Measurements from ENCODE around the gene SH3PXD2A.
A peak's percentile ranks its signal among the peaks of the same experiment; 100 is the strongest.
"Not testable (repeated sequence)": the region's sequence is repeated elsewhere in the genome, so short reads cannot be mapped to it uniquely, and the experiment has no call there.

Gene SH3PXD2A

DNA sequence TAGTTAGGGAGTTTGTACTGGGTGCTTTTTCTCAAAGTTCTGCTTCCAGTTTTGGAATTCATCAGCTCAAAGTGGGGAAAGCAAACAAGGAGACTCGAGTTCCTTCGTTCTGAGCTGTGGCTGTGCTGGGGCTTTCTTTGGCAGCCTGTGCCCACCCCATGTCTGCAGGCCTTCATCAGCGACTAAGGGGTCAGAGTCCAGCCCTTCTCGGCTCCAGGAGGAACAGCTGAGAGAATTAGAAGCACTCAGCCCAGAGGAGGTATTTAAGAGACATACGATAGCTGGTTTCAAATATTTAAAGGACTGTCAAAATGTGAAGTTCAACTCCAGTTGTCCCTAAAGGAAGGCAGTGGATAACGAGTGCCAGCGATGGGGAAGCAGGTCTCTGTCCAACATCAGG lies 41.3 kb downstream of the SH3PXD2A start:
- Histone ChIP-seq H3K9ac (ENCODE audit: low read length) (no peak overlapping the region), H3K79me2 (ENCODE audit: control insufficient read depth, insufficient read depth, low read length, poor library complexity) (no peaks in the 10 kb centered on the region), H3K9me3 (ENCODE audit: insufficient read depth, low read depth, low read length) (peaks cover 2% of the 10 kb centered on the region), H4K8ac (ENCODE audit: low read depth, low read length) (no peak overlapping the region), H3K23ac (ENCODE audit: low read length) (no peak overlapping the region), H2BK120ac (ENCODE audit: insufficient read depth, low read length, poor library complexity) (no peak overlapping the region), H3K79me1 (ENCODE audit: low read length) (no peaks in the 10 kb centered on the region), H3K27me3 (ENCODE audit: insufficient read depth, low read length) (no peaks in the 10 kb centered on the region), H3K4me3 (ENCODE audit: low read depth, low read length) (no peak overlapping the region), H3K4me1 (ENCODE audit: control insufficient read depth in 1 of 2, insufficient read depth in 2 of 2, low read length in 2 of 2) (peaks cover 0 to 2% of the 10 kb centered on the region in 2 experiments), H4K12ac (ENCODE audit: low read depth, low read length) (no peak overlapping the region), H2BK5ac (ENCODE audit: low read depth, low read length, poor library complexity) (no peak overlapping the region), H3K18ac (ENCODE audit: low read length) (no peak overlapping the region), H2AK5ac (ENCODE audit: low read length) (no peak overlapping the region), H3K4ac (ENCODE audit: low read depth, low read length) (no peak overlapping the region), H3K36me3 (ENCODE audit: control insufficient read depth in 1 of 2, insufficient read depth in 2 of 2, low read length in 2 of 2) (peaks cover 0 to 2% of the 10 kb centered on the region in 2 experiments), H3K4me2 (ENCODE audit: low read length) (no peak overlapping the region), H4K91ac (ENCODE audit: low read depth, low read length) (no peak overlapping the region), H2AFZ (ENCODE audit: insufficient read depth, low read length, poor library complexity) (no peak overlapping the region), H2BK12ac (ENCODE audit: low read length) (no peak overlapping the region), H3K14ac (ENCODE audit: low read length) (no peak overlapping the region), H3K27ac (ENCODE audit: low read depth, low read length) (no peak overlapping the region)
- no CpG with 5 or more reads among the region's 7 CpGs for WGBS (ENCODE audit: extremely low coverage, insufficient coverage, insufficient read length)
- DNase-seq: no peak

DNA sequence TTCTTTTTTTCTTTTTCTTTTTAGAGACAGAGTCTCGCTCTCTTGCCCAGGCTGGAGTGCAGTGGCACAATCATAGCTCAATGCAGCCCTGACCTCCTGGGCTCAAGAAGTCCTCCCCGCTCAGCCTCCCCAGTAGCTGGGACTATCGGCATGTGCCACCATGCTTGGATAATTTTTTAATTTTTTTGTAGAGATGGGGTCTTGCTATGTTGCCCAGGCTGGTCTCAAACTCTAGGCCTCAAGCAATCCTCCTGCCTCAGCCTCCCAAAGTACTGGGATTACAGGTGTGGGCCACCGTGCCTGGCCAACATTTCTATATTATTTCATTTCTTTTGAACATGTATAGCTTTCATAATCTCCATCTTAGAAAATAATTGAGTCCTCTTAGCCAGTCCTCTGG lies 42.1 kb downstream of the SH3PXD2A start:
- H3K4ac ChIP-seq (ENCODE audit: low read depth, low read length); DNase-seq; H3K4me3 ChIP-seq (ENCODE audit: low read depth, low read length); H4K91ac ChIP-seq (ENCODE audit: low read depth, low read length); H2AK5ac ChIP-seq (ENCODE audit: low read length); H3K27me3 ChIP-seq (ENCODE audit: insufficient read depth, low read length); H2BK5ac ChIP-seq (ENCODE audit: low read depth, low read length, poor library complexity); H3K9ac ChIP-seq (ENCODE audit: low read length); H2BK12ac ChIP-seq (ENCODE audit: low read length); H3K23ac ChIP-seq (ENCODE audit: low read length); H3K4me2 ChIP-seq (ENCODE audit: low read length); H4K8ac ChIP-seq (ENCODE audit: low read depth, low read length); H4K12ac ChIP-seq (ENCODE audit: low read depth, low read length); H3K27ac ChIP-seq (ENCODE audit: low read depth, low read length); H3K18ac ChIP-seq (ENCODE audit: low read length); H3K14ac ChIP-seq (ENCODE audit: low read length); H3K4me1 ChIP-seq (ENCODE audit: control insufficient read depth in 1 of 2, insufficient read depth in 2 of 2, low read length in 2 of 2); H3K9me3 ChIP-seq (ENCODE audit: insufficient read depth, low read depth, low read length); H2AFZ ChIP-seq (ENCODE audit: insufficient read depth, low read length, poor library complexity); H2BK120ac ChIP-seq (ENCODE audit: insufficient read depth, low read length, poor library complexity); H3K36me3 ChIP-seq (ENCODE audit: control insufficient read depth in 1 of 2, insufficient read depth in 2 of 2, low read length in 2 of 2); H3K79me1 ChIP-seq (ENCODE audit: low read length); H3K79me2 ChIP-seq (ENCODE audit: control insufficient read depth, insufficient read depth, low read length, poor library complexity): not testable (repeated sequence)
- WGBS (ENCODE audit: extremely low coverage, insufficient coverage, insufficient read length): no CpG with 5 or more reads among the region's 4 CpGs

DNA sequence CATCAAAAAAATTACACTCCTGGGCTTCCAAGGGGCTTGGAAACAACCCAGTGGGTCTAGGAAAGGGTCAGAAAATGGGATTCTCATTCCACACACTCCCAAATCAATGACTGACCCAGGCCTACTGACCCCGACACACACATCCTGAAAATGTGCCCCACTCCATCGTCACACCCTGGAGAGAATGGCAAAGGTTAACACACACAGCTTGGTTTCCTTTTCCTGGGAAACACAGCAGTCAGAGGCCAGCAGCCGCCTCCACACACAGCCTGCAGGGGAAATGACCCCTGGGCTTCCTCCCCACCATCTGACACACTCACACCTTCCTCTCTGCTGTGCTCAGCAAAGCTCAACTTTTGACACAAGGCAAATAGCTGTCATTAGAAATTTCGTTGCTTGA lies 42.9 kb downstream of the SH3PXD2A start:
- Histone ChIP-seq H3K4me2 (ENCODE audit: low read length) (no peak overlapping the region), H2BK5ac (ENCODE audit: low read depth, low read length, poor library complexity) (no peak overlapping the region), H2BK120ac (ENCODE audit: insufficient read depth, low read length, poor library complexity) (no peak overlapping the region), H2AFZ (ENCODE audit: insufficient read depth, low read length, poor library complexity) (peak overlapping the region; percentile 30), H4K8ac (ENCODE audit: low read depth, low read length) (no peak overlapping the region), H3K79me2 (ENCODE audit: control insufficient read depth, insufficient read depth, low read length, poor library complexity) (no peaks in the 10 kb centered on the region), H3K79me1 (ENCODE audit: low read length) (no peaks in the 10 kb centered on the region), H3K4ac (ENCODE audit: low read depth, low read length) (no peak overlapping the region), H4K91ac (ENCODE audit: low read depth, low read length) (no peak overlapping the region), H3K36me3 (ENCODE audit: control insufficient read depth in 1 of 2, insufficient read depth in 2 of 2, low read length in 2 of 2) (peaks cover 0 to 2% of the 10 kb centered on the region in 2 experiments), H3K4me1 (ENCODE audit: control insufficient read depth in 1 of 2, insufficient read depth in 2 of 2, low read length in 2 of 2) (peaks cover 0 to 4% of the 10 kb centered on the region in 2 experiments), H4K12ac (ENCODE audit: low read depth, low read length) (no peak overlapping the region), H3K27ac (ENCODE audit: low read depth, low read length) (no peak overlapping the region), H2BK12ac (ENCODE audit: low read length) (no peak overlapping the region), H3K27me3 (ENCODE audit: insufficient read depth, low read length) (no peaks in the 10 kb centered on the region), H3K9me3 (ENCODE audit: insufficient read depth, low read depth, low read length) (peaks cover 2% of the 10 kb centered on the region), H3K9ac (ENCODE audit: low read length) (no peak overlapping the region), H3K14ac (ENCODE audit: low read length) (no peak overlapping the region), H3K18ac (ENCODE audit: low read length) (no peak overlapping the region), H3K23ac (ENCODE audit: low read length) (no peak overlapping the region), H2AK5ac (ENCODE audit: low read length) (no peak overlapping the region), H3K4me3 (ENCODE audit: low read depth, low read length) (no peak overlapping the region)
- no peak for DNase-seq
- WGBS (ENCODE audit: extremely low coverage, insufficient coverage, insufficient read length): no CpG with 5 or more reads among the region's 4 CpGs

DNA sequence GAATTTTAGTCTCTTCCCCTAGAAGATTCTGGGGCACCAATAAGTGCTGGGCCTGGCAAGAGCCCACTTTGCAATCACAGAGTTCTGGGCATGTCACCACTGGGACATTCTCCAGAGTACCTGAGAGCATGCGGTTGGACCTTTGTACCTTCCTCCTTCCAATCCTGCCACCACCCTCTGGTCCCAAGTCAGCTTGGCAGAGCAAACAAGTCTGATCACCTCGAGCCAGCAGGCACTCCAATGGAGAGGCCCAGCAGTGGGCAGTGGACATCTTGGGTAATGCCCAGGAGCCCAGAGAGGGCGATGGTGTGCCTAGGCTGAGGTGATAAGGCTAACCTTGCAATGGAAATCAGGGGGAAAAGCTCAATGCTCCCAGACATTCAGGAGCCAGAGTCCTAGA lies 43.4 kb downstream of the SH3PXD2A start:
- Histone ChIP-seq H3K4me3 (ENCODE audit: low read depth, low read length) (no peak overlapping the region), H3K4ac (ENCODE audit: low read depth, low read length) (no peak overlapping the region), H4K8ac (ENCODE audit: low read depth, low read length) (no peak overlapping the region), H4K12ac (ENCODE audit: low read depth, low read length) (no peak overlapping the region), H3K27me3 (ENCODE audit: insufficient read depth, low read length) (no peaks in the 10 kb centered on the region), H3K27ac (ENCODE audit: low read depth, low read length) (no peak overlapping the region), H3K14ac (ENCODE audit: low read length) (no peak overlapping the region), H3K4me2 (ENCODE audit: low read length) (no peak overlapping the region), H3K4me1 (ENCODE audit: control insufficient read depth in 1 of 2, insufficient read depth in 2 of 2, low read length in 2 of 2) (peaks cover 0 to 7% of the 10 kb centered on the region in 2 experiments), H3K36me3 (ENCODE audit: control insufficient read depth in 1 of 2, insufficient read depth in 2 of 2, low read length in 2 of 2) (peaks cover 0 to 2% of the 10 kb centered on the region in 2 experiments), H3K79me1 (ENCODE audit: low read length) (no peaks in the 10 kb centered on the region), H2BK5ac (ENCODE audit: low read depth, low read length, poor library complexity) (no peak overlapping the region), H3K23ac (ENCODE audit: low read length) (no peak overlapping the region), H3K9ac (ENCODE audit: low read length) (no peak overlapping the region), H2BK12ac (ENCODE audit: low read length) (no peak overlapping the region), H3K79me2 (ENCODE audit: control insufficient read depth, insufficient read depth, low read length, poor library complexity) (no peaks in the 10 kb centered on the region), H2AFZ (ENCODE audit: insufficient read depth, low read length, poor library complexity) (no peak overlapping the region), H2BK120ac (ENCODE audit: insufficient read depth, low read length, poor library complexity) (no peak overlapping the region), H4K91ac (ENCODE audit: low read depth, low read length) (no peak overlapping the region), H2AK5ac (ENCODE audit: low read length) (no peak overlapping the region), H3K9me3 (ENCODE audit: insufficient read depth, low read depth, low read length) (peaks cover 2% of the 10 kb centered on the region), H3K18ac (ENCODE audit: low read length) (no peak overlapping the region)
- DNase-seq: no peak
- no CpG with 5 or more reads among the region's 3 CpGs for WGBS (ENCODE audit: extremely low coverage, insufficient coverage, insufficient read length)

All from trophoblast cell (in vitro differentiated cells and primary cell).